Lung (tissue), 12 donors: ENCODE measurements around the gene HTR1B. TPM values are rescaled to one million over a fixed set of nuclear protein-coding genes. Genes with fewer than 3 reads are reported as not detected.
A peak's percentile ranks its signal among the peaks of the same experiment; 100 is the strongest.

Experiments
- ATAC-seq: fragments of 200-7000 bp; cut with Tn5 transposase; one replicate; pipeline ENCODE4 v1.9.1; 2020; ENCODE audit warnings: moderate number of reproducible peaks; ENCODE audit not compliant: insufficient read depth, low FRiP score
- DNase-seq, 3 donors: peaks; one replicate each; pipeline ENCODE4 v3.0.0-alpha.2; 2013 to 2017
- H3K27ac ChIP-seq, 2 donors: one replicate each; pipeline ENCODE4 v1.5.1; 2013; ENCODE audit warnings: mild to moderate bottlenecking in 2 of 2, moderate library complexity in 2 of 2, control low read depth in 1 of 2, inconsistent platforms in 1 of 2, low read depth in 1 of 2, low read length in 1 of 2
- H3K27me3 ChIP-seq, 3 donors: one replicate each; pipeline ENCODE4 v1.5.1; 2013; ENCODE audit warnings: low read length in 2 of 3; ENCODE audit not compliant: control insufficient read depth in 3 of 3, insufficient read depth in 3 of 3
- H3K36me3 ChIP-seq, 4 donors: one replicate each; pipeline ENCODE4 v1.5.1; 2013; ENCODE audit warnings: low read length in 4 of 4, mild to moderate bottlenecking in 1 of 4, moderate library complexity in 1 of 4; ENCODE audit not compliant: control insufficient read depth in 4 of 4, insufficient read depth in 4 of 4
- H3K4me1 ChIP-seq, 5 donors: one replicate each; pipeline ENCODE4 v1.5.1; 2013; ENCODE audit warnings: low read length in 5 of 5, mild to moderate bottlenecking in 2 of 5, moderate library complexity in 1 of 5; ENCODE audit not compliant: control insufficient read depth in 5 of 5, insufficient read depth in 5 of 5
- H3K4me3 ChIP-seq: one replicate; pipeline ENCODE4 v1.5.1; 2013; ENCODE audit warnings: mild to moderate bottlenecking, control low read depth, moderate library complexity
- H3K9ac ChIP-seq, 2 donors: one replicate each; pipeline ENCODE4 v1.5.1; 2013; ENCODE audit warnings: low read length in 2 of 2, control low read depth in 1 of 2; ENCODE audit not compliant: insufficient read depth in 1 of 2
- H3K9me3 ChIP-seq, 4 donors: one replicate each; pipeline ENCODE4 v1.5.1; 2013; ENCODE audit warnings: low read length in 3 of 4, mild to moderate bottlenecking in 1 of 4, moderate library complexity in 1 of 4; ENCODE audit not compliant: control insufficient read depth in 4 of 4, insufficient read depth in 3 of 4
- WGBS, 2 donors: extraction: QIAGEN DNeasy Blood & Tissue Kit; methylation state at CpG; one replicate each; pipeline ENCODE4 v1.1.7; 2013; 5-methylcytosine and 5-hydroxymethylcytosine counted together
- polyA plus RNA-seq, 2 donors: library from polyadenylated mRNA; stranded (reverse); fragments of 200-250 nt; gene quantifications; one replicate each; pipeline ENCODE4 v1.2.1, GENCODE V29; 2013
- total RNA-seq, 2 donors: library from RNA; depleted of rRNA in 1 of 2; stranded (reverse); fragments of >200 nt in 1 of 2; gene quantifications; one replicate each; pipeline ENCODE4 v1.2.1, GENCODE V29; 2014 to 2021
- TF ChIP-seq, protein P1 (sequence below): IDR thresholded peaks from 2 replicates; pipeline ENCODE4 v1.5.1; 2012; ENCODE audit warnings: mild to moderate bottlenecking; ENCODE audit errors: control extremely low read depth, extremely low read depth
- donor health status: control.
- donor health status: control.
- donor health status: Bipolar disorder and iron deficiency.
- donor health status: healthy.
- donor health status: DM: yes; HTN: yes; CAD: no.

The HTR1B gene
- total and polyA plus RNA-seq, 4 donors: 0.03 to 0.64 (median 0.06) TPM; not detected in 1

DNA sequence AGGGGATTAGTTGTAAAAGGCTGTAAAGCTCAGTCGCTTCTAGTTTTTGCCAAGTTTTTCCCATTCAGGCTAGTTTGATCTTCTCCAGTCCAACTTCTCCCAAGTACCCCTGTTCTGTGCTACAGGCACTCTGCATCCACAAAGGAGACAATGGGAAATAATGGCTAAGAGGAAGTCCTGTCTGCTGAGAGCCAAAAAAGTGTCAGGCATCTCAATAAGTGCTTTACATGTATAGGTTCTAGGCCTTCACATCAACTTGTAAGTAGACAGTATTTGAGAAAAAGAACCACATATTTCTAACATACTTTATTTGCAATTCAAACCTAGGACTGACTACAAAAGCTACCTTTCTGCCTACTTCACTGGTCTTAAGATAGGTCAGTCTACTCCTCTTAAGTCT, 4.9 kb downstream of the HTR1B start:
- ATAC-seq (no peak), DNase-seq (no peak)
- Histone ChIP-seq H3K9ac (no peak overlapping the region), H3K9me3 (peaks cover 0 to 11% (median 0%) of the 10 kb centered on the region in 4 donors), H3K4me3 (no peak overlapping the region), H3K27ac (no peak overlapping the region), H3K27me3 (peaks cover under 1 to 38% (median 37%) of the 10 kb centered on the region in 3 donors), H3K4me1 (peaks cover 0 to 10% (median 5%) of the 10 kb centered on the region in 5 donors), H3K36me3 (no peaks in the 10 kb centered on the region)
- WGBS, 2 donors: 61 to 86% methylated on average over 1 of the region's 1 CpG
- TF ChIP-seq, protein P1, sequence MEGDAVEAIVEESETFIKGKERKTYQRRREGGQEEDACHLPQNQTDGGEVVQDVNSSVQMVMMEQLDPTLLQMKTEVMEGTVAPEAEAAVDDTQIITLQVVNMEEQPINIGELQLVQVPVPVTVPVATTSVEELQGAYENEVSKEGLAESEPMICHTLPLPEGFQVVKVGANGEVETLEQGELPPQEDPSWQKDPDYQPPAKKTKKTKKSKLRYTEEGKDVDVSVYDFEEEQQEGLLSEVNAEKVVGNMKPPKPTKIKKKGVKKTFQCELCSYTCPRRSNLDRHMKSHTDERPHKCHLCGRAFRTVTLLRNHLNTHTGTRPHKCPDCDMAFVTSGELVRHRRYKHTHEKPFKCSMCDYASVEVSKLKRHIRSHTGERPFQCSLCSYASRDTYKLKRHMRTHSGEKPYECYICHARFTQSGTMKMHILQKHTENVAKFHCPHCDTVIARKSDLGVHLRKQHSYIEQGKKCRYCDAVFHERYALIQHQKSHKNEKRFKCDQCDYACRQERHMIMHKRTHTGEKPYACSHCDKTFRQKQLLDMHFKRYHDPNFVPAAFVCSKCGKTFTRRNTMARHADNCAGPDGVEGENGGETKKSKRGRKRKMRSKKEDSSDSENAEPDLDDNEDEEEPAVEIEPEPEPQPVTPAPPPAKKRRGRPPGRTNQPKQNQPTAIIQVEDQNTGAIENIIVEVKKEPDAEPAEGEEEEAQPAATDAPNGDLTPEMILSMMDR: no peak

DNA sequence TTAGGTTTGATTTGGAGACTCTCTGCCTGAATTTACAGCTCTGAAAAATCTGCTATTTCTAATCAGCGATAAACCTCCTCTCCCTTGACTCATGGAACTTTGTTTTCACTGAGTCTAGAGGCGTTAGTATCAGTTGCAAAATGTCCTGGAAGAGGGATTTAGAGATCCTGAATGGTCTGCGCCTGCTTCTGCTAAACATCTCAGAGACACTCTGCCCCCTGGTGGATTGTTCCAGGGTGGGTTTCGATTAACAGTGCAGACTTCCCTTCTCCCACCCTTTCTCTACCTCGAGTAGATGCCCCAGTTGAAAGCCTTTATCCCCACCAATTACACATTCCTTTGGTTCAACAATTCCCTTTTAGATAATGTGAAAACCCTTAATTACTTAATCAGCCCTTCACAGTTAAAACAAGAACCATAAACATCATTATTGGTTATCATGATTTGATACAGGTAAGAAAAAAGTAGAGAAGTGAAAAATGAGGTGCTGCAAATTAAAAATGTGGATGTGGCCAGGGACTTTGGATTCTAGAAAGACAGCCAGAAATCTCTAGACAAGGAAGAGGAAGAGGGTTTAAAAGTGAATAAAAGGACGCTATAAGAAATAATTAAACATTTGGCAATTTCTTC, 5.5 kb downstream of the HTR1B start:
- Histone ChIP-seq H3K4me3 (no peak overlapping the region), H3K27me3 (peaks cover 0 to 32% (median 32%) of the 10 kb centered on the region in 3 donors), H3K9me3 (peaks cover 0 to 9% (median 0%) of the 10 kb centered on the region in 4 donors), H3K36me3 (no peaks in the 10 kb centered on the region), H3K27ac (no peak overlapping the region), H3K4me1 (peaks cover 0 to 4% (median 0%) of the 10 kb centered on the region in 5 donors), H3K9ac (no peak overlapping the region)
- DNase-seq (peak; percentile 81 to 90 (median 84)), ATAC-seq (peak; percentile 78)
- TF ChIP-seq, protein P1: no peak
- 19 to 21% methylated on average over 6 of the region's 6 CpGs for WGBS, 2 donors

DNA sequence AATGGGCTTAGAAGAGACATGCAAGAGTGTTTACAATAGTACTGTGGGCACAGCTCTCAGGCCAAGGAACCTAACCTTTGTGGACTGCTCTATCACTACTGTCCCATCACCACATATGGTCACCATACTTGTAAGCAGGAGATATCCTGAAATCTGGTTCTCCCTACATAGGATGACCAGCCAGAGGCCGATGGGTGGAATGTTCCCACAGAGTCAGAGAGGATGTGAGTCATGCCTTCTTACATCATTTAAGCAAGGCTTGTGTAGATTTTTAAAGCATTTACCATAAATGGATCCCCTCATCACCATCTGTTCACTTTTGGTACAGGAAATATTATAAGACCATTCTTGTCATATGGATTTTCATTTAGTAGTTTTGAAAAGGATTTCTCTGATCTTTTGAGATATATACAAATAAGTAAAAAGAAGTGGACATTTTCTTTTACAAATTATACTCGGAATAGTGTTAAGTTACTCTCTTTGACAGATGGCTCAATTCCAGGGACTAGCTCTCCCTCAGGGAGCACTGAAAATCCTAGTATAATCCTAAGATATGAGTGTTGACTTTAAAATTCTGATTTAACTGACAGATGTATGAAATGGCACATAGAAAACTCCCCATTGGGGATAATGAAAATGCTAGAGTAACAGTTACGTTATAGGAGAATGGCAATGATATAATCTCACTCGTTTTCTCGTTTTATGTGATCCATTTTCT, 6.6 kb downstream of the HTR1B start:
- Histone ChIP-seq H3K27ac (no peak overlapping the region), H3K27me3 (peaks cover 0 to 21% (median 20%) of the 10 kb centered on the region in 3 donors), H3K4me3 (no peak overlapping the region), H3K36me3 (no peaks in the 10 kb centered on the region), H3K4me1 (no peaks in the 10 kb centered on the region), H3K9me3 (no peaks in the 10 kb centered on the region), H3K9ac (no peak overlapping the region)
- 58 to 68% methylated on average over 5 of the region's 5 CpGs for WGBS, 2 donors
- ATAC-seq (no peak), DNase-seq (no peak)
- TF ChIP-seq, protein P1: no peak
